ENCODE results near the gene CTNND2. TPM values are rescaled to one million over a fixed set of nuclear protein-coding genes. Genes with fewer than 3 reads are reported as not detected.

The CTNND2 gene
- total and polyA plus RNA-seq, 2 donors (not counting 1 experiment from before 2014, with no cell fraction given) = not detected

GRCh38 chr5:11894992-11895391 is 9.3 kb downstream of the CTNND2 start:
- no peak overlapping the region for H2AFZ ChIP-seq (ENCODE audit: insufficient read depth, low read depth, low read length, poor library complexity, severe bottlenecking)
- Mint-ChIP-seq H3K4me3 (no peak overlapping the region), H3K4me1 (no peaks in the 10 kb centered on the region), H3K9me3 (ENCODE audit: insufficient read depth) (peaks cover 1% of the 10 kb centered on the region), H3K27me3 (no peaks in the 10 kb centered on the region), H3K27ac (no peak overlapping the region)
- H4K20me1 ChIP-seq (ENCODE audit: control insufficient read depth, insufficient read depth, low read length, poor library complexity, severe bottlenecking) = no peaks in the 10 kb centered on the region
- WGBS (ENCODE audit: insufficient coverage) = 61% methylated on average over 2 of the region's 5 CpGs
- H3K4me1 ChIP-seq (ENCODE audit: control insufficient read depth in 2 of 2, insufficient read depth in 2 of 2, low read length in 2 of 2) = no peaks in the 10 kb centered on the region
- H3K4me3 ChIP-seq (ENCODE audit: control extremely low read depth in 1 of 5, extremely low read depth in 1 of 5, insufficient read depth in 1 of 5, low read depth in 2 of 5, low read length in 4 of 5) = no peak overlapping the region
- TF ChIP-seq CTCF (IDR thresholded peaks at IDR 0.05) (no peak), EZH2 (IDR thresholded peaks at IDR 0.05; ENCODE audit: borderline replicate concordance, insufficient read depth, low read depth, low read length, poor library complexity, severe bottlenecking) (no peak)
- peaks cover 0 to 3% (median 0%) of the 10 kb centered on the region in 3 donors for H3K9me3 ChIP-seq (ENCODE audit: control extremely low read depth in 1 of 3, control insufficient read depth in 2 of 3, insufficient read depth in 1 of 3, low read length in 2 of 3)
- H3K79me2 ChIP-seq (ENCODE audit: control insufficient read depth, insufficient read depth, low read length) = no peaks in the 10 kb centered on the region
- no peak overlapping the region for H3K9ac ChIP-seq (ENCODE audit: low read length)
- H3K27me3 ChIP-seq (replicated peaks in 1 of 4; ENCODE audit: control extremely low read depth in 1 of 4, control insufficient read depth in 3 of 4, insufficient read depth in 4 of 4, low read length in 3 of 4) = no peaks in the 10 kb centered on the region
- H3K4me2 ChIP-seq (replicated peaks; ENCODE audit: low read depth, low read length, poor library complexity, severe bottlenecking) = no peak overlapping the region
- ChIA-PET CTCF (no interaction called here), POLR2A (no interaction called here)
- H3K36me3 ChIP-seq (replicated peaks in 1 of 2; ENCODE audit: control extremely low read depth in 1 of 2, control insufficient read depth in 1 of 2, extremely low read depth in 1 of 2, insufficient read depth in 2 of 2, low read length in 1 of 2) = no peaks in the 10 kb centered on the region
- intact Hi-C loops (cut with micrococcal nuclease) = no loop called here
- no peak overlapping the region for H3K27ac ChIP-seq (ENCODE audit: low read length in 2 of 2)
- ATAC-seq (ENCODE audit: low read depth) = no peak
- no peak for DNase-seq

GRCh38 chr5:11892832-11893231 is 11.4 kb downstream of the CTNND2 start:
- Histone ChIP-seq H3K9me3 (ENCODE audit: control extremely low read depth in 1 of 3, control insufficient read depth in 2 of 3, insufficient read depth in 1 of 3, low read length in 2 of 3) (peaks cover 0 to 3% (median 0%) of the 10 kb centered on the region in 3 donors), H3K27ac (ENCODE audit: low read length in 2 of 2) (no peak overlapping the region), H3K4me3 (ENCODE audit: control extremely low read depth in 1 of 5, extremely low read depth in 1 of 5, insufficient read depth in 1 of 5, low read depth in 2 of 5, low read length in 4 of 5) (no peak overlapping the region), H3K4me2 (replicated peaks; ENCODE audit: low read depth, low read length, poor library complexity, severe bottlenecking) (no peak overlapping the region), H3K36me3 (replicated peaks in 1 of 2; ENCODE audit: control extremely low read depth in 1 of 2, control insufficient read depth in 1 of 2, extremely low read depth in 1 of 2, insufficient read depth in 2 of 2, low read length in 1 of 2) (no peaks in the 10 kb centered on the region), H3K27me3 (replicated peaks in 1 of 4; ENCODE audit: control extremely low read depth in 1 of 4, control insufficient read depth in 3 of 4, insufficient read depth in 4 of 4, low read length in 3 of 4) (no peaks in the 10 kb centered on the region), H2AFZ (ENCODE audit: insufficient read depth, low read depth, low read length, poor library complexity, severe bottlenecking) (no peak overlapping the region), H3K79me2 (ENCODE audit: control insufficient read depth, insufficient read depth, low read length) (no peaks in the 10 kb centered on the region), H3K9ac (ENCODE audit: low read length) (no peak overlapping the region), H4K20me1 (ENCODE audit: control insufficient read depth, insufficient read depth, low read length, poor library complexity, severe bottlenecking) (no peaks in the 10 kb centered on the region), H3K4me1 (ENCODE audit: control insufficient read depth in 2 of 2, insufficient read depth in 2 of 2, low read length in 2 of 2) (no peaks in the 10 kb centered on the region)
- Mint-ChIP-seq H3K27me3 (no peaks in the 10 kb centered on the region), H3K4me3 (no peak overlapping the region), H3K9me3 (ENCODE audit: insufficient read depth) (peaks cover 1% of the 10 kb centered on the region), H3K4me1 (no peaks in the 10 kb centered on the region), H3K27ac (no peak overlapping the region)
- DNase-seq = no peak
- no CpG with 5 or more reads among the region's 6 CpGs for WGBS (ENCODE audit: insufficient coverage)
- ChIA-PET CTCF (no interaction called here), POLR2A (no interaction called here)
- ATAC-seq (ENCODE audit: low read depth) = no peak
- intact Hi-C loops (cut with micrococcal nuclease) = no loop called here
- TF ChIP-seq EZH2 (IDR thresholded peaks at IDR 0.05; ENCODE audit: borderline replicate concordance, insufficient read depth, low read depth, low read length, poor library complexity, severe bottlenecking) = no peak
